Measurements from ENCODE around the gene SLC35F3.

DNA sequence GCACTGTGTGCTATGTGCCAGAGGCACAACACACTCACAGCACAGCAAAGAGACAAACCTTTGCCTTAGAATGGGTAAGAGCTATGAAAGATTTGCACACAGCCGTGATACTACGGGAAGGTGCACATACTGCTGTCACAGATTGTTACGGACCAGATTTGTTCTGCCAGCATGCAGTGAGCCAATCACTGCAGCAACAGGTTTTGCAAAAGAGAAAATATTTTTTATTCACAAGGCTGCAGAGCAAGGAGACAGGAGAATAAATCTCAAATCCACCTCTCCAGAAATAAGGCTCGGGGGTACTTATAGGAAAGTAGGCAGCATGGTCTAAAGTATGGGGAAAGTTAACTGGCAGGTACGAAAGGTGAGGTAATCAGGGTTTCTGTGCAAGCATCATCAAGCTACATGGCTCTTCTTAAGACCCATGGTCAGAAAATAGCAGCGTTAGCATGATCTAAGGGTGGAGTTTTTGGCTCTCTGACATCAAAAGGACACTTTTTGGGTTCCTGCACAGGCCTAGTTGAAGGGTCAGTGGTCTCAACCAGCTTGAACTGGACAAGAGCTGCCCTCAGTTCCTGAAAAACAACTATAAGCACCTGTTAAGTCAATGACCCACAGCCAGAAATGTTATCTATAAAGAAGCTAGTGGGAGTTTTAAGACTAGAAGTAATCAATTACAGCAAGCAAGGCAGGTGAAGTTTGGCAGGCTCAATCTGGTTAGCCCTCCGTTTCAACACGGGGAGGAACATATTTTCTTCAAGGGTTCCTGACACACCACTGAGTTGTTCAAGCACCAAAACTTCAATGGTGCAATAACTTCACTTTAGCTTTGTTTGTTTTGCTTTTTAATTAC lies 186.0 kb downstream of the SLC35F3 start:
- TF ChIP-seq, protein P1, sequence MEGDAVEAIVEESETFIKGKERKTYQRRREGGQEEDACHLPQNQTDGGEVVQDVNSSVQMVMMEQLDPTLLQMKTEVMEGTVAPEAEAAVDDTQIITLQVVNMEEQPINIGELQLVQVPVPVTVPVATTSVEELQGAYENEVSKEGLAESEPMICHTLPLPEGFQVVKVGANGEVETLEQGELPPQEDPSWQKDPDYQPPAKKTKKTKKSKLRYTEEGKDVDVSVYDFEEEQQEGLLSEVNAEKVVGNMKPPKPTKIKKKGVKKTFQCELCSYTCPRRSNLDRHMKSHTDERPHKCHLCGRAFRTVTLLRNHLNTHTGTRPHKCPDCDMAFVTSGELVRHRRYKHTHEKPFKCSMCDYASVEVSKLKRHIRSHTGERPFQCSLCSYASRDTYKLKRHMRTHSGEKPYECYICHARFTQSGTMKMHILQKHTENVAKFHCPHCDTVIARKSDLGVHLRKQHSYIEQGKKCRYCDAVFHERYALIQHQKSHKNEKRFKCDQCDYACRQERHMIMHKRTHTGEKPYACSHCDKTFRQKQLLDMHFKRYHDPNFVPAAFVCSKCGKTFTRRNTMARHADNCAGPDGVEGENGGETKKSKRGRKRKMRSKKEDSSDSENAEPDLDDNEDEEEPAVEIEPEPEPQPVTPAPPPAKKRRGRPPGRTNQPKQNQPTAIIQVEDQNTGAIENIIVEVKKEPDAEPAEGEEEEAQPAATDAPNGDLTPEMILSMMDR (IDR thresholded peaks at IDR 0.05): no peak
- TF ChIP-seq POLR2A (IDR thresholded peaks at IDR 0.05): no peak

All from Peyer's patch (tissue), 4 donors.